B cell (primary cell): ENCODE data around the gene SNTG2.

Source experiments
- EZH2 ChIP-seq: IDR thresholded peaks from 2 replicates; pipeline ENCODE4 v1.6.1; 2012; ENCODE audit warnings: borderline replicate concordance, low read depth, mild to moderate bottlenecking, moderate library complexity, low read length; ENCODE audit not compliant: insufficient read depth, poor library complexity, severe bottlenecking
- TF ChIP-seq, protein P1 (sequence below): fragments of 200-600 bp; IDR thresholded peaks from one replicate; pipeline ENCODE4 v1.8.0; 2022; ENCODE audit warnings: antibody characterized with exemption, mild to moderate bottlenecking

DNA sequence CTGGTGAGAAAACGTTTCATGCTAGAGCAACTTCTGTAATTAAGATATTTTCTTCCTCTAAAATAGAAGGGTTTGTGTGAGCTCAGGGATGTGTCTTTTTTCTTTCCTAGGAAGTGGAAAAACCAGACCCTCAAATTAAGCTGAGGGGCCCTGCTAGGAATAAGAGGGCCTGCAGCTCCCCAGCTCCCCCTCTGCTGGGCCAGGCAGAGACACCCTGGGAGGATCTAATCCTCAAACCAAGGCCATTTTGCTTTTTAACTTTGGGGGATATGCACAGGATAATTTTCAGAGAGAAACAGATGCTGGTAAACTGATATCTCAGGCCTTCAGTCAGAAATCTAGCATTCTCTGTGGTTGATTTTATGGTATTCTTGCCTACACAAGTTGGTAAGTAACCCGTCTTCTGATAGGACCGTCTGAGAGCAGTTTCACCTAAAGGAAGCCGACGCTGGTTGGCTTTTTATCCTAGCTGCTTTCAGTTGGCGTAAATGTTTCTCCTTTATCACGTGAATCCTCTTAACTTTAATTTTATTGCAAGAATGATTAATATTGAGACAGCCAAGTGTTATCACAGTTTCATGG is 34.8 kb downstream of the SNTG2 start:
- TF ChIP-seq, protein P1, sequence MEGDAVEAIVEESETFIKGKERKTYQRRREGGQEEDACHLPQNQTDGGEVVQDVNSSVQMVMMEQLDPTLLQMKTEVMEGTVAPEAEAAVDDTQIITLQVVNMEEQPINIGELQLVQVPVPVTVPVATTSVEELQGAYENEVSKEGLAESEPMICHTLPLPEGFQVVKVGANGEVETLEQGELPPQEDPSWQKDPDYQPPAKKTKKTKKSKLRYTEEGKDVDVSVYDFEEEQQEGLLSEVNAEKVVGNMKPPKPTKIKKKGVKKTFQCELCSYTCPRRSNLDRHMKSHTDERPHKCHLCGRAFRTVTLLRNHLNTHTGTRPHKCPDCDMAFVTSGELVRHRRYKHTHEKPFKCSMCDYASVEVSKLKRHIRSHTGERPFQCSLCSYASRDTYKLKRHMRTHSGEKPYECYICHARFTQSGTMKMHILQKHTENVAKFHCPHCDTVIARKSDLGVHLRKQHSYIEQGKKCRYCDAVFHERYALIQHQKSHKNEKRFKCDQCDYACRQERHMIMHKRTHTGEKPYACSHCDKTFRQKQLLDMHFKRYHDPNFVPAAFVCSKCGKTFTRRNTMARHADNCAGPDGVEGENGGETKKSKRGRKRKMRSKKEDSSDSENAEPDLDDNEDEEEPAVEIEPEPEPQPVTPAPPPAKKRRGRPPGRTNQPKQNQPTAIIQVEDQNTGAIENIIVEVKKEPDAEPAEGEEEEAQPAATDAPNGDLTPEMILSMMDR = no peak
- no peak for TF ChIP-seq EZH2
